ENCODE results near the gene CCR6.

DNA sequence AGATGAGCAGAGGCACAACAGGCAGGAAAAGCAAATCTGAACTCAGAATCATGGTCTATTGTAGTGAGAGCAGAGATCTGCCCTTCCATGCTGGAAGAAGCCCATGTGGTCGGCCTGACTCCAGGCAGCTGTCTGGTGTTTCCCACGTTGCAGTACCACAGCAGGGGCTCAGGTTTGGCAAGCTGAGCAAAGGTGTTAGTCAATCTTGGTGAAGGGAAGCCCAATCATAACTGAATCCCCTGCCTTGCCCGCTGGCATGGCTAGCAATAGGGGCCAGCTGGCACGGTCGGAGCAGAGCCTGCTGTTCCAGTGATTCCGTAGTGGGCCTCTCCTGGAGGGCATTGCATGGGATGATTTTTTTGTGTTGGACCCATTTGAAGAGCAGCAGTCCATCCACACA, 17.8 kb upstream of the CCR6 start:
- TF ChIP-seq EZH2phosphoT487 (IDR thresholded peaks at IDR 0.05; ENCODE audit: low read depth) (no peak), CTCF (IDR thresholded peaks at IDR 0.05; ENCODE audit: low read depth, low read length) (no peak)
